HCT116 (cell line): Measurements from ENCODE around the gene CKAP4.

Experiments
- CTCF ChIP-seq, 3 experiments: fragments of 200-600 bp in 1 of 3; sonication (generic) in 1 of 3; IDR thresholded peaks in 2 of 3; conservative IDR thresholded peaks in 1 of 3; 2 replicates each; pipeline ENCODE4 v1.5.1; 2012 to 2017; ENCODE audit warnings: low read depth in 2 of 3, low read length in 2 of 3, antibody characterized with exemption in 1 of 3, borderline replicate concordance in 1 of 3, control low read depth in 1 of 3, mild to moderate bottlenecking in 1 of 3, mixed read lengths in 1 of 3, mixed run types in 1 of 3, moderate library complexity in 1 of 3; ENCODE audit not compliant: insufficient read depth in 1 of 3
- EGR1 ChIP-seq: IDR thresholded peaks from 2 replicates; pipeline ENCODE4 v1.6.1; 2012; ENCODE audit warnings: low read depth
- EZH2phosphoT487 ChIP-seq: fragments of 200-600 bp; IDR thresholded peaks from 2 replicates; pipeline ENCODE4 v1.6.1; 2018; ENCODE audit warnings: antibody characterized with exemption, borderline replicate concordance
- FOSL1 ChIP-seq: IDR thresholded peaks from 2 replicates; pipeline ENCODE4 v1.6.1; 2012; ENCODE audit warnings: low read depth
- POLR2A ChIP-seq: IDR thresholded peaks from 2 replicates; pipeline ENCODE4 v1.7.0; 2011; ENCODE audit warnings: borderline replicate concordance; ENCODE audit not compliant: insufficient read depth, insufficient read length; ENCODE audit errors: extremely low read depth
- POLR2AphosphoS5 ChIP-seq: IDR thresholded peaks from 2 replicates; pipeline ENCODE4 v1.6.1; 2011; ENCODE audit warnings: mild to moderate bottlenecking, low read depth, low read length, moderate library complexity
- REST ChIP-seq: IDR thresholded peaks from 2 replicates; pipeline ENCODE4 v1.6.1; 2012; ENCODE audit warnings: low read depth
- SP1 ChIP-seq: IDR thresholded peaks from 2 replicates; pipeline ENCODE4 v1.6.1; 2012; ENCODE audit warnings: low read depth
- YY1 ChIP-seq: IDR thresholded peaks from 2 replicates; pipeline ENCODE4 v1.6.1; 2011; ENCODE audit warnings: low read length, low read depth, moderate library complexity, mild to moderate bottlenecking; ENCODE audit not compliant: insufficient replicate concordance; ENCODE audit errors: extremely low read depth
- ZNF274 ChIP-seq: fragments of 200-500 bp; sonication (Bioruptor generic); IDR thresholded peaks from 2 replicates; pipeline ENCODE4 v1.6.1; 2014; ENCODE audit warnings: mild to moderate bottlenecking, low read depth, low read length, inconsistent platforms

- TF ChIP-seq POLR2A: no peak
- no peak for TF ChIP-seq EGR1
- no peak for TF ChIP-seq CTCF (IDR thresholded peaks at IDR 0.05 in 2 of 3, conservative IDR thresholded peaks at IDR 0.05 in 1 of 3; ENCODE audit: borderline replicate concordance in 1 of 3, insufficient read depth in 1 of 3, low read depth in 2 of 3, low read length in 2 of 3)
- TF ChIP-seq POLR2AphosphoS5: no peak
- TF ChIP-seq SP1: no peak
- TF ChIP-seq ZNF274: no peak
- no peak for TF ChIP-seq FOSL1
- no peak for TF ChIP-seq REST
- TF ChIP-seq EZH2phosphoT487: no peak
- TF ChIP-seq YY1: no peak
Observed at GRCh38 chr12:106267535-106267934, 19.7 kb upstream of the CKAP4 start.
